ENCODE data around the gene OGDH.
"Not testable (repeated sequence)": the region's sequence is repeated elsewhere in the genome, so short reads cannot be mapped to it uniquely, and the experiment has no call there.

OGDH gene

DNA sequence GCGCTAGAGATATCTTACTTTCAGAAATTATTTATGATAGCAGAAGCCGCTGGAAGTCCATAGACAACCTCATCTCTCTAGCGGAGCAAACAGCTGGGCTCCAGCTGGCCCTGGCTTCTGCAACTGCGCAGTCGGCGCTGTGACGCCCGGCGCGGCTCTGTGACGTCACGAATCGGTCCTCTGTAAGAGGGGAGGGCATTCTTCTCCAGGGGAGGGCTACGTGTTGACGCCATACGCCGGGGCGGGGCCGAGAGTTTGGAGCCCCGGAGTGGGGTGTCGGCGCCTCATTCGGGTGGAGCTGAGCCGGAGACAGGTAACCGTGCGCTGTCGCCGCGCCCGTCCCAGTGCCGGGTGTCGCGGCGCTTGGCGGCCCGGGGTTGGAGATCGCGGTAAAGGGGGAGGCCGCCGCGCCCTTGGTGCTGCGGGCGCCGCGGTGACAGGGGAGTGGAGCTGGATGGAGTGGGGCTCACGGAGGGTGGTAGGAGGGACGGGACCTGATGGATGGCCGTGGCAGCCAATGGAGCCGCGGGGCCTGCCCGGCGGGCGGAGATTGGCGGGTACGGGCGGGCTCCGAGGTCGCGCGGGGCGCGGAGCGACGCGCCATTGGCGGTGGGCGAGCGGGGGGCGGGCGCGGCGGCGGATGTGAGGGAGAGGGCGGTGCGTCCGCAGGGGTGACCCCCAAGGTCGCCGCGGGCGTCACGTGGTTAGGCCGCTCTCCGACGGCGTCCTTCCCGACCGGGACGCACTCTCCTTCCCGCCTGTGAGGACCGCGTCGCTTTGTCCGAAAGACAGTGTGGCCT is at the start of gene OGDH:
Gene OGDH, plus strand, starts transcription at position 287 of the 800 bp plus-strand sequence. CDS start 17,717 bp downstream, outside the sequence.
- peak; percentile 99 for DNase-seq (ENCODE audit: low spot score)

GRCh38 chr7:44557485-44557884 is 48.9 kb upstream of the OGDH start:
- no peak for DNase-seq (ENCODE audit: low spot score)

DNA sequence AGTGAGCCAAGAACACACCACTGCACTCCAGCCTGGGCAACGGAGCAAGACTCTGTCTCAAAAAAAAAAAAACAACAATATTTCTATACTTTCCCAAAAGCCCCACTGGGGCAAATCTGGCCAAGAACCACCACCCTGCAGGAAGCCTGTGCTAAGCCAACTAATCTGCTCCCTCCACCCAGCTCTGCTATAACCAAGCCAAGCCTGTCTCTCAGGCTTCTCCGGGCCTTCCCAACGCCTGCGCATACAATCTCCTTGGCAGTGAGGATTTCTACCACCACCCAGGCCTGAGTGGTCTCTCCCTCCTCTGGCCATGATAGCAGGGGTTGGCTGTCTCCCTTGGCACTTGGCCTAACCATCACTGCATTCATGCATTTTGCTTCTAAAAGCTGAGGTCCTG is 46.9 kb upstream of the OGDH start:
- no peak for DNase-seq (ENCODE audit: low spot score)

GRCh38 chr7:44561481-44561880 is 44.9 kb upstream of the OGDH start:
- DNase-seq (ENCODE audit: low spot score) = no peak

- peak; percentile 51 for DNase-seq (ENCODE audit: low spot score)
Observed at GRCh38 chr7:44561962-44562621, 44.3 kb upstream of the OGDH start.

- not testable (repeated sequence) for DNase-seq (ENCODE audit: low spot score)
Observed at GRCh38 chr7:44562622-44562962, 43.8 kb upstream of the OGDH start.

DNA sequence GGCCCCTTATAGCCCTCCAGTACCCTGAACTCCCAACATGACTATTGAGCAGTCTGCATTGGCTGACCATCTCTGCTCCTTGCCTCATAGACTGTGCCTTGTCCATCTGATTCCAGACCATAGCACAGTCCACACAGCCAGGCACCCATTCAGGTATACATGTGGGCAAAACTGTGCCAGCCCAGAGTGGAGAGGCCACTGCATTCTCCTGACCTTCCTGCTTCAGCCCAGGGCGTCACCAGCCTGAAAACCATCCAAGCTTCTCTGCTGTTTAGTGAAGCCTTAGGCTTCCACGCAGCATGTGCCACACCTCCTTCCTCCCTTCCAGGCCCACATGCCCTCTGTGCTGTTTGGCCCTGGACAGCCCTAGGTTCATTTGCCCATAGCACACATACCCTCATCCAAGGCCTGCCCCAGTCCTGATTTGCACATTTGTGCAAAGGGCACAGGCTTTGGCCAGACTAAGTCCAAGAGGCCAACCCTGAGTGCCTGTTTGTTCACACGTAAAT is 43.2 kb upstream of the OGDH start:
- DNase-seq (ENCODE audit: low spot score) = no peak

DNA sequence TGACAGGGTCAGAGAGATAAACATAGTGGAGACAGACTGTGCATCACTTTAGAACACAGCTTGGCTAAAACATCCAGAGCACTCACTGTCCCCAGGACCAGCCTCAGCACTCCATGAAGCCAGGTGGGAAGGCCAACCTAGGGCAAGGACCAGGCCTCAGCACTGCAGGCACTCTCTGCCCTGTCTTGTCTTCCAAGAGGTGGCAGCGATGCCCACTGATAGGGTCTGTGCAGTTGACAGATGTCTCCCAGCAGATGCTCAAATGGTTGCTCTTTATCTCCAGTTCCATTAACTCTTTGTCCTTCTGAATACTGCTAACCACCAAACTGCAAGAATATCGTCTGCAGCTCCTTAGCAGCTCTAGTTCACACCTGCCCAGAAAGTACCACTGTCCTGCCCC is 41.8 kb upstream of the OGDH start:
- no peak for DNase-seq (ENCODE audit: low spot score)

DNA sequence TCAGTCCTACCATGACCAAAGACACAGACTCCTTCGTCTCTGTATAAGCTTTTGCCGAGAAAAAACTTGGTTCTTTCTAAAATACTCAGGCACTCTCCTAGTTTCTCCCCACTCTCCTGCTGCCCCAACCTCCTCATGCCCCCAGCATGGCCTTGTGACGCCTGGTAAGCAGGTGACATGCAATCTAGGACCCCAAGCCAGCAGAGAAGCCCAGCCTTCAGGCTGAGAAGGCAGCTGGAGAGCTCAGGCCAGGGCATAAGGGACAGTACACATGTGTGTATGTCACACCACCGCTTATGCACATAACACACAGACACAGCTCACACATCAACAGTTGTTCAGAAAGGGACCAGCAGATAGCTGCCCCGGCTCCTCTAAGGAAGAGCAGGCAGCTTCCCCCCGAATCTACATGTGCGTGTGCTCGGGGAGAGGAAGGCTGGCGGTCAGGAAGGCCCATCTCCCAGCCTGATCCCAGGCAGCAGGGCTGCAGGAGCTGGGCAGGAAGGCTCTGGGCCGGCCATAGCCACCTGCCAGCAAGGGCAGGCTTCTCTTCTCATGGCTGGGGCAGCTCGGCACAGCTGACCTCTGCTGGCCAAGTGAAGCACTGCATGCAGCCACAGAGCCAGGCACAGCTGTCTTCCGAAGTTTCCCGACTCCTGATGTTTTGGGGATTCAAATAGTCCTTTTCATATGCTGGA is 41.2 kb upstream of the OGDH start:
- DNase-seq (ENCODE audit: low spot score) = peak; percentile 86

DNA sequence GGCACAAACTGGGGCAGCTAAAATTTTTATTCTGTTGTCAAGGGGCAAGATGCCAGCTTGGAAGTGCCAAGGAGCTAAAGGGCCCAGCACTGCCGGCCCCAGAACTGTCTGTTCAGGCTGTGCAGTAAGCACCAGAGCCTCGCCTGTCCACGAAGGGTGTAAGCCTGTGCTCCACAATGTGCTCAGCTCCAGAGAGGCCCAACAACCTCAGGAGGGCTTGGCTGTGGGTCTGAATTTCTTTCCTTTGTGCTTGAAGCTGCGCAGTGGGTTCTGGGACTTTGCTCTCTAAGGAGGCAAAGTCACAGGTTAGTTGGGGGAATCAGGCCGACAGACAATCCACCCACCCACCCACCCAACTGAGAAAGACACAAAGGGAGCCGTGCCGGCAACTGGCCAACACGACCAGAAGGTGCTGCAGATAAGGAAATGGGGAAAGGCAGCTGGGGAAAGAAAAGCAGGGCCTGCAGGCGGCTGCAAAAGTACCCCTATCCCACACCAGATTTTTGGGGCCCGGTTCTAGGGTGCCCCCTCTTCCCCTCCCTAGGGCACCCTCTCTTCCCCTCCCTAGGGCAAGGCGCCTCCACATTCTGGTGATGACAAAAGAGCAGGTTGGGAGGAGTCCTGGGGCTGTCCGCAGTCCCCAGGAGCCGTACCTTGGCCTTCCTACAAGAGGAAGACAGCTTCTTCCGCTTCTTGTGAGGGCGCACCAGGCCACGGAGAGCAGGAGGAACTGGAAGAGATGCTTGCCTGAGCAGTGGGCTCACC is 40.5 kb upstream of the OGDH start:
- DNase-seq (ENCODE audit: low spot score) = peak; percentile 61

GRCh38 chr7:44566680-44567079 is 39.7 kb upstream of the OGDH start:
- DNase-seq (ENCODE audit: low spot score) = no peak

- no peak for DNase-seq (ENCODE audit: low spot score)
Observed at GRCh38 chr7:44567884-44568283, 38.5 kb upstream of the OGDH start.

GRCh38 chr7:44568771-44569560 is 37.5 kb upstream of the OGDH start:
- DNase-seq (ENCODE audit: low spot score) = no peak

- no peak for DNase-seq (ENCODE audit: low spot score)
Observed at GRCh38 chr7:44569959-44570358, 36.5 kb upstream of the OGDH start.

GRCh38 chr7:44572771-44573170 is 33.7 kb upstream of the OGDH start:
- DNase-seq (ENCODE audit: low spot score) = no peak

- peak; percentile 95 for DNase-seq (ENCODE audit: low spot score)
Observed at GRCh38 chr7:44573464-44574286, 32.8 kb upstream of the OGDH start, which contains the start of gene DDX56. TSS of gene DDX56 (minus strand) at chr7:44573908. CDS start at chr7:44573895, 13 bp downstream.

DNA sequence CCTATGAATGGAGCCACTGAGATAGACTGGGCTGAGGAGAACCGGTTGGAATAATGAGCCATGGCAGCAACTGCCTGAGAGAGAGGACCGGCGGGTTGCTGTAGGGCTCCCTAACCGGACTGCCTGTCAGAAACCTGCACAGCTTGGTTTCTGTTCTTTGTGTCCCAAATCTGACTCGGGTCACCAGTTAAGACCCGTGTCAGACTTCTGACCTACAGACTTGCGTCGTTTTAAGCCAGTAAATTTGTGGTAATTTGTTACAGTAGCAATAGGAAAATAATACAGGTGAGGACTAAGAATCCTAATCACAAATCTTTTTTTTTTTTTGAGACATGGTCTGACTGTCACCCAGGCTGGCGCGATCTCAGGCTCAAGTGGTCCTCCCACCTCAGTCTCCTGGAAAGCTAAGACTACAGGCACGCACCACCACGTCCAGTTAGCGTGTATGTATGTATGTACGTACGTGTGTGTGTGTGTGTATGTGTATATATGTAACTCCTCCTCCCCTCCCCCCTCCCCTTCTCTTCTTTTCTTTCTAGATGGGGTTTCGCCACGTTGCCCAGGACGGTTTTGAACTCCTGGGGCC is 32.0 kb upstream of the OGDH start:
- DNase-seq (ENCODE audit: low spot score) = no peak

GRCh38 chr7:44575054-44575453 is 31.4 kb upstream of the OGDH start:
- DNase-seq (ENCODE audit: low spot score) = no peak

GRCh38 chr7:44576228-44576627 is 30.2 kb upstream of the OGDH start:
- no peak for DNase-seq (ENCODE audit: low spot score)
